ENCODE results near the gene ABCB11.

DNA sequence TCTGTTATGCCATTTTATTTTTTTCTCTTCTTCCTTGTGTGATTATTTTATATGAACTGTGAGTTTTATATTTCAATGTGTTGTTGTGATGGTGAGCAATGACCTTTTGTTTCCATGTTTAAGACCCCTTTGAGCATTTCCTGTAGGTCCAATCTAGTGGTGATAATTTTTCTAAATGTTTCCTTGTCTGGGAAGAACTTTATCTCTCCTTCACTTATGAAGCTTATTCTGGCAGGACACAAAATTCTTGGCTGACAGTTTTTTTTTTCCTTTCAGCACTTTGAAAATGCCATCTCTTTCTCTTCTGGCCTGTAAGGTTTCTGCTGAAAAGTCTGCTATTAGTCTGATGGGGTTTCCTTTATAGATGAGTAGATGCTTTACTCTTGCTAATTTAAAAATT is 76.9 kb downstream of the ABCB11 start:
- TF ChIP-seq, protein P1, sequence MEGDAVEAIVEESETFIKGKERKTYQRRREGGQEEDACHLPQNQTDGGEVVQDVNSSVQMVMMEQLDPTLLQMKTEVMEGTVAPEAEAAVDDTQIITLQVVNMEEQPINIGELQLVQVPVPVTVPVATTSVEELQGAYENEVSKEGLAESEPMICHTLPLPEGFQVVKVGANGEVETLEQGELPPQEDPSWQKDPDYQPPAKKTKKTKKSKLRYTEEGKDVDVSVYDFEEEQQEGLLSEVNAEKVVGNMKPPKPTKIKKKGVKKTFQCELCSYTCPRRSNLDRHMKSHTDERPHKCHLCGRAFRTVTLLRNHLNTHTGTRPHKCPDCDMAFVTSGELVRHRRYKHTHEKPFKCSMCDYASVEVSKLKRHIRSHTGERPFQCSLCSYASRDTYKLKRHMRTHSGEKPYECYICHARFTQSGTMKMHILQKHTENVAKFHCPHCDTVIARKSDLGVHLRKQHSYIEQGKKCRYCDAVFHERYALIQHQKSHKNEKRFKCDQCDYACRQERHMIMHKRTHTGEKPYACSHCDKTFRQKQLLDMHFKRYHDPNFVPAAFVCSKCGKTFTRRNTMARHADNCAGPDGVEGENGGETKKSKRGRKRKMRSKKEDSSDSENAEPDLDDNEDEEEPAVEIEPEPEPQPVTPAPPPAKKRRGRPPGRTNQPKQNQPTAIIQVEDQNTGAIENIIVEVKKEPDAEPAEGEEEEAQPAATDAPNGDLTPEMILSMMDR (IDR thresholded peaks at IDR 0.05): no peak
- TF ChIP-seq POLR2AphosphoS5 (IDR thresholded peaks at IDR 0.05) (no peak), POLR2A (IDR thresholded peaks at IDR 0.05) (no peak)

Data from breast epithelium (tissue), 3 donors.